Neural cell (in vitro differentiated cells): ENCODE results near the gene LRSAM1.

Experiments
- EZH2 ChIP-seq: fragments of 200-600, 300-800 bp; shearing (Covaris generic), sonication (generic); IDR thresholded peaks from 2 replicates; pipeline ENCODE4 v1.6.1; 2014; ENCODE audit warnings: antibody characterized with exemption, low read length, borderline replicate concordance, mild to moderate bottlenecking; ENCODE audit not compliant: insufficient read depth, poor library complexity, severe bottlenecking
- RAD21 ChIP-seq: fragments of 450-650 bp; conservative IDR thresholded peaks from 2 replicates; pipeline ENCODE4 v1.6.1; 2014; ENCODE audit warnings: antibody characterized with exemption, mild to moderate bottlenecking, moderate library complexity
- TF ChIP-seq, protein P1 (sequence below): fragments of 450-650 bp; IDR thresholded peaks from 2 replicates; pipeline ENCODE4 v1.5.1; 2014; ENCODE audit warnings: antibody characterized with exemption, mild to moderate bottlenecking, moderate library complexity; ENCODE audit not compliant: poor library complexity, severe bottlenecking

DNA sequence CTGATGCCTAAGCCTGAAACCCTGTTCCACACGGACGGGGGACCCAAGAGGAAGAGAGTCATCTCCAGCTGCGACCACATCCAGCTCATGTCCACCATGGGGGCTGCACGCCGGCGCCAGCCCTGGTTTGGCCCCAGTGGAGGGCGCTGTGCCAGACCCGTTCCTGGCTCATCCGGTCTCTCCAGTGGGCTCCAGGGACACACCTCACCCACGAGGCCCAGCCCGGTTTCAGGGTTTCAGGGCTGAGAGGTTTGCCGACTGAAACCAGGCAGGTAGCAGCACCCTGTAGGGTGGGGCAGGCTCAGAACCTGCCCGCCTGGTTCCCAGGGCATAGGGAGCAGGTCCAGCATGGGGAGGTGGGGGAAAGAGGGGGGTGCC is 89.3 kb downstream of the LRSAM1 start:
- TF ChIP-seq, protein P1, sequence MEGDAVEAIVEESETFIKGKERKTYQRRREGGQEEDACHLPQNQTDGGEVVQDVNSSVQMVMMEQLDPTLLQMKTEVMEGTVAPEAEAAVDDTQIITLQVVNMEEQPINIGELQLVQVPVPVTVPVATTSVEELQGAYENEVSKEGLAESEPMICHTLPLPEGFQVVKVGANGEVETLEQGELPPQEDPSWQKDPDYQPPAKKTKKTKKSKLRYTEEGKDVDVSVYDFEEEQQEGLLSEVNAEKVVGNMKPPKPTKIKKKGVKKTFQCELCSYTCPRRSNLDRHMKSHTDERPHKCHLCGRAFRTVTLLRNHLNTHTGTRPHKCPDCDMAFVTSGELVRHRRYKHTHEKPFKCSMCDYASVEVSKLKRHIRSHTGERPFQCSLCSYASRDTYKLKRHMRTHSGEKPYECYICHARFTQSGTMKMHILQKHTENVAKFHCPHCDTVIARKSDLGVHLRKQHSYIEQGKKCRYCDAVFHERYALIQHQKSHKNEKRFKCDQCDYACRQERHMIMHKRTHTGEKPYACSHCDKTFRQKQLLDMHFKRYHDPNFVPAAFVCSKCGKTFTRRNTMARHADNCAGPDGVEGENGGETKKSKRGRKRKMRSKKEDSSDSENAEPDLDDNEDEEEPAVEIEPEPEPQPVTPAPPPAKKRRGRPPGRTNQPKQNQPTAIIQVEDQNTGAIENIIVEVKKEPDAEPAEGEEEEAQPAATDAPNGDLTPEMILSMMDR, result no peak
- TF ChIP-seq RAD21, result no peak
- no peak for TF ChIP-seq EZH2
